HEK293 (cell line): ENCODE data around the gene ACSM6.

Source experiments
- GFI1B ChIP-seq: fragments of 450-650 bp; formaldehyde crosslinking; IDR thresholded peaks from 2 replicates; pipeline ENCODE4 v1.5.1; 2016; ENCODE audit warnings: missing biosample characterization, missing genetic modification characterization
- KLF17 ChIP-seq: fragments of 450-650 bp; formaldehyde crosslinking; IDR thresholded peaks from 2 replicates; pipeline ENCODE4 v1.5.1; 2016; ENCODE audit warnings: missing biosample characterization, missing genetic modification characterization
- PRDM1 ChIP-seq: fragments of 450-650 bp; formaldehyde crosslinking; IDR thresholded peaks from 2 replicates; pipeline ENCODE4; 2016; ENCODE audit warnings: missing biosample characterization, missing genetic modification characterization
- SCRT1 ChIP-seq: fragments of 450-650 bp; formaldehyde crosslinking; IDR thresholded peaks from 2 replicates; pipeline ENCODE4 v1.5.1; 2016; ENCODE audit warnings: missing biosample characterization, missing genetic modification characterization, borderline replicate concordance
- SP3 ChIP-seq: fragments of 450-650 bp; formaldehyde crosslinking; IDR thresholded peaks from 2 replicates; pipeline ENCODE4 v1.5.1; 2016; ENCODE audit warnings: missing biosample characterization, missing genetic modification characterization
- ZBTB1 ChIP-seq: fragments of 450-650 bp; formaldehyde crosslinking; IDR thresholded peaks from 2 replicates; pipeline ENCODE4 v1.5.1; 2016; ENCODE audit warnings: missing biosample characterization, missing genetic modification characterization
- ZBTB11 ChIP-seq: fragments of 450-650 bp; formaldehyde crosslinking; conservative IDR thresholded peaks from 2 replicates; pipeline ENCODE4 v1.5.1; 2016; ENCODE audit warnings: low read depth, missing biosample characterization, missing genetic modification characterization
- ZBTB20 ChIP-seq: fragments of 450-650 bp; formaldehyde crosslinking; IDR thresholded peaks from 2 replicates; pipeline ENCODE4 v1.5.1; 2016; ENCODE audit warnings: missing biosample characterization, missing genetic modification characterization
- ZBTB8A ChIP-seq: fragments of 450-650 bp; formaldehyde crosslinking; IDR thresholded peaks from 2 replicates; pipeline ENCODE4 v1.5.1; 2016; ENCODE audit warnings: missing biosample characterization, missing genetic modification characterization
- ZFHX2 ChIP-seq: fragments of 450-650 bp; formaldehyde crosslinking; conservative IDR thresholded peaks from 2 replicates; pipeline ENCODE4 v1.5.1; 2016; ENCODE audit warnings: missing biosample characterization, missing genetic modification characterization
- ZFP41 ChIP-seq: fragments of 450-650 bp; formaldehyde crosslinking; IDR thresholded peaks from 2 replicates; pipeline ENCODE4 v1.5.1; 2016; ENCODE audit warnings: missing biosample characterization, missing genetic modification characterization, borderline replicate concordance
- ZNF140 ChIP-seq: fragments of 450-650 bp; formaldehyde crosslinking; IDR thresholded peaks from 2 replicates; pipeline ENCODE4 v1.5.1; 2016; ENCODE audit warnings: missing biosample characterization, missing genetic modification characterization
- ZNF211 ChIP-seq: fragments of 450-650 bp; formaldehyde crosslinking; IDR thresholded peaks from 2 replicates; pipeline ENCODE4 v1.5.1; 2016; ENCODE audit warnings: low read depth, missing biosample characterization, missing genetic modification characterization
- ZNF521 ChIP-seq: fragments of 450-650 bp; formaldehyde crosslinking; IDR thresholded peaks from 2 replicates; pipeline ENCODE4 v1.5.1; 2017; ENCODE audit warnings: missing biosample characterization, mild to moderate bottlenecking, missing genetic modification characterization
- ZNF571 ChIP-seq: fragments of 450-650 bp; formaldehyde crosslinking; IDR thresholded peaks from 2 replicates; pipeline ENCODE4 v1.5.0; 2017; ENCODE audit warnings: missing biosample characterization, missing genetic modification characterization
- ZNF600 ChIP-seq: fragments of 450-650 bp; formaldehyde crosslinking; IDR thresholded peaks from 2 replicates; pipeline ENCODE4 v1.5.1; 2016; ENCODE audit warnings: missing biosample characterization, missing genetic modification characterization
- ZNF624 ChIP-seq: fragments of 450-650 bp; formaldehyde crosslinking; IDR thresholded peaks from 2 replicates; pipeline ENCODE4 v1.5.1; 2017; ENCODE audit warnings: missing biosample characterization, missing genetic modification characterization
- ZNF654 ChIP-seq: fragments of 450-650 bp; formaldehyde crosslinking; IDR thresholded peaks from 2 replicates; pipeline ENCODE4 v1.5.1; 2016; ENCODE audit warnings: low read depth, missing biosample characterization, missing genetic modification characterization
- ZNF660 ChIP-seq: fragments of 450-650 bp; IDR thresholded peaks from 2 replicates; pipeline ENCODE4 v1.5.1; 2018; ENCODE audit warnings: missing biosample characterization, mild to moderate bottlenecking, missing genetic modification characterization
- ZNF692 ChIP-seq: fragments of 450-650 bp; formaldehyde crosslinking; IDR thresholded peaks from 2 replicates; pipeline ENCODE4 v1.5.1; 2016; ENCODE audit warnings: missing biosample characterization, missing genetic modification characterization
- TF ChIP-seq, protein P1 (sequence below): fragments of 450-650 bp; formaldehyde crosslinking; optimal IDR thresholded peaks from 2 replicates; pipeline ENCODE3; 2016; ENCODE audit warnings: missing biosample characterization, mild to moderate bottlenecking, missing genetic modification characterization
- TF ChIP-seq, protein P2 (sequence below): fragments of 450-650 bp; formaldehyde crosslinking; IDR thresholded peaks from 2 replicates; pipeline ENCODE4 v1.5.1; 2016; ENCODE audit warnings: missing biosample characterization, missing genetic modification characterization
- TF ChIP-seq, protein P3 (sequence below): fragments of 450-650 bp; formaldehyde crosslinking; IDR thresholded peaks from 2 replicates; pipeline ENCODE4 v1.5.1; 2016; ENCODE audit warnings: missing biosample characterization, missing genetic modification characterization, borderline replicate concordance

ACSM6 gene

GRCh38 chr10:95183271-95184230 is 10.5 kb upstream of the ACSM6 start (continued):
- TF ChIP-seq ZNF692 (tag by site-specific recombination) (peak; percentile 87), ZNF571 (no peak), ZNF654 (tag by site-specific recombination) (peak; percentile 55), ZBTB11 (peak; percentile 69; the same call in 1 of the 2 replicates), ZBTB8A (tag by site-specific recombination) (peak; percentile 64; the same call in 1 of the 2 replicates), ZNF624 (tag by site-specific recombination) (no peak), GFI1B (tag by site-specific recombination) (no peak), ZNF660 (tag by site-specific recombination) (peak; percentile 94), ZNF600 (tag by site-specific recombination) (peak; percentile 47; the same call in 1 of the 2 replicates), KLF17 (tag by site-specific recombination) (0 out of 2 replicates have a peak, but pooled peaks have one; percentile 44), SCRT1 (tag by site-specific recombination) (peak; percentile 60; the same call in 1 of the 2 replicates), ZNF521 (tag by site-specific recombination) (no peak), ZBTB20 (peak; percentile 82), ZNF211 (no peak), ZFP41 (tag by site-specific recombination) (no peak), ZFHX2 (tag by site-specific recombination) (peak; percentile 68), ZNF140 (tag by site-specific recombination) (0 out of 2 replicates have a peak, but pooled peaks have one; percentile 29), ZBTB1 (tag by site-specific recombination) (no peak), PRDM1 (tag by site-specific recombination) (no peak), SP3 (tag by site-specific recombination) (peak; percentile 23; the same call in 1 of the 2 replicates)
- TF ChIP-seq, protein P1, sequence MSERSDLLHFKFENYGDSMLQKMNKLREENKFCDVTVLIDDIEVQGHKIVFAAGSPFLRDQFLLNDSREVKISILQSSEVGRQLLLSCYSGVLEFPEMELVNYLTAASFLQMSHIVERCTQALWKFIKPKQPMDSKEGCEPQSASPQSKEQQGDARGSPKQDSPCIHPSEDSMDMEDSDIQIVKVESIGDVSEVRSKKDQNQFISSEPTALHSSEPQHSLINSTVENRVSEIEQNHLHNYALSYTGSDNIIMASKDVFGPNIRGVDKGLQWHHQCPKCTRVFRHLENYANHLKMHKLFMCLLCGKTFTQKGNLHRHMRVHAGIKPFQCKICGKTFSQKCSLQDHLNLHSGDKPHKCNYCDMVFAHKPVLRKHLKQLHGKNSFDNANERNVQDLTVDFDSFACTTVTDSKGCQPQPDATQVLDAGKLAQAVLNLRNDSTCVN = peak; percentile 49
- TF ChIP-seq, protein P2, sequence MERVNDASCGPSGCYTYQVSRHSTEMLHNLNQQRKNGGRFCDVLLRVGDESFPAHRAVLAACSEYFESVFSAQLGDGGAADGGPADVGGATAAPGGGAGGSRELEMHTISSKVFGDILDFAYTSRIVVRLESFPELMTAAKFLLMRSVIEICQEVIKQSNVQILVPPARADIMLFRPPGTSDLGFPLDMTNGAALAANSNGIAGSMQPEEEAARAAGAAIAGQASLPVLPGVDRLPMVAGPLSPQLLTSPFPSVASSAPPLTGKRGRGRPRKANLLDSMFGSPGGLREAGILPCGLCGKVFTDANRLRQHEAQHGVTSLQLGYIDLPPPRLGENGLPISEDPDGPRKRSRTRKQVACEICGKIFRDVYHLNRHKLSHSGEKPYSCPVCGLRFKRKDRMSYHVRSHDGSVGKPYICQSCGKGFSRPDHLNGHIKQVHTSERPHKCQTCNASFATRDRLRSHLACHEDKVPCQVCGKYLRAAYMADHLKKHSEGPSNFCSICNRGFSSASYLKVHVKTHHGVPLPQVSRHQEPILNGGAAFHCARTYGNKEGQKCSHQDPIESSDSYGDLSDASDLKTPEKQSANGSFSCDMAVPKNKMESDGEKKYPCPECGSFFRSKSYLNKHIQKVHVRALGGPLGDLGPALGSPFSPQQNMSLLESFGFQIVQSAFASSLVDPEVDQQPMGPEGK (tag by site-specific recombination) = peak; percentile 57
- TF ChIP-seq, protein P3, sequence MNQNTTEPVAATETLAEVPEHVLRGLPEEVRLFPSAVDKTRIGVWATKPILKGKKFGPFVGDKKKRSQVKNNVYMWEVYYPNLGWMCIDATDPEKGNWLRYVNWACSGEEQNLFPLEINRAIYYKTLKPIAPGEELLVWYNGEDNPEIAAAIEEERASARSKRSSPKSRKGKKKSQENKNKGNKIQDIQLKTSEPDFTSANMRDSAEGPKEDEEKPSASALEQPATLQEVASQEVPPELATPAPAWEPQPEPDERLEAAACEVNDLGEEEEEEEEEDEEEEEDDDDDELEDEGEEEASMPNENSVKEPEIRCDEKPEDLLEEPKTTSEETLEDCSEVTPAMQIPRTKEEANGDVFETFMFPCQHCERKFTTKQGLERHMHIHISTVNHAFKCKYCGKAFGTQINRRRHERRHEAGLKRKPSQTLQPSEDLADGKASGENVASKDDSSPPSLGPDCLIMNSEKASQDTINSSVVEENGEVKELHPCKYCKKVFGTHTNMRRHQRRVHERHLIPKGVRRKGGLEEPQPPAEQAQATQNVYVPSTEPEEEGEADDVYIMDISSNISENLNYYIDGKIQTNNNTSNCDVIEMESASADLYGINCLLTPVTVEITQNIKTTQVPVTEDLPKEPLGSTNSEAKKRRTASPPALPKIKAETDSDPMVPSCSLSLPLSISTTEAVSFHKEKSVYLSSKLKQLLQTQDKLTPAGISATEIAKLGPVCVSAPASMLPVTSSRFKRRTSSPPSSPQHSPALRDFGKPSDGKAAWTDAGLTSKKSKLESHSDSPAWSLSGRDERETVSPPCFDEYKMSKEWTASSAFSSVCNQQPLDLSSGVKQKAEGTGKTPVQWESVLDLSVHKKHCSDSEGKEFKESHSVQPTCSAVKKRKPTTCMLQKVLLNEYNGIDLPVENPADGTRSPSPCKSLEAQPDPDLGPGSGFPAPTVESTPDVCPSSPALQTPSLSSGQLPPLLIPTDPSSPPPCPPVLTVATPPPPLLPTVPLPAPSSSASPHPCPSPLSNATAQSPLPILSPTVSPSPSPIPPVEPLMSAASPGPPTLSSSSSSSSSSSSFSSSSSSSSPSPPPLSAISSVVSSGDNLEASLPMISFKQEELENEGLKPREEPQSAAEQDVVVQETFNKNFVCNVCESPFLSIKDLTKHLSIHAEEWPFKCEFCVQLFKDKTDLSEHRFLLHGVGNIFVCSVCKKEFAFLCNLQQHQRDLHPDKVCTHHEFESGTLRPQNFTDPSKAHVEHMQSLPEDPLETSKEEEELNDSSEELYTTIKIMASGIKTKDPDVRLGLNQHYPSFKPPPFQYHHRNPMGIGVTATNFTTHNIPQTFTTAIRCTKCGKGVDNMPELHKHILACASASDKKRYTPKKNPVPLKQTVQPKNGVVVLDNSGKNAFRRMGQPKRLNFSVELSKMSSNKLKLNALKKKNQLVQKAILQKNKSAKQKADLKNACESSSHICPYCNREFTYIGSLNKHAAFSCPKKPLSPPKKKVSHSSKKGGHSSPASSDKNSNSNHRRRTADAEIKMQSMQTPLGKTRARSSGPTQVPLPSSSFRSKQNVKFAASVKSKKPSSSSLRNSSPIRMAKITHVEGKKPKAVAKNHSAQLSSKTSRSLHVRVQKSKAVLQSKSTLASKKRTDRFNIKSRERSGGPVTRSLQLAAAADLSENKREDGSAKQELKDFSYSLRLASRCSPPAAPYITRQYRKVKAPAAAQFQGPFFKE (tag by site-specific recombination) = no peak
